Chondrocyte (in vitro differentiated cells): ENCODE results near the gene PAAF1. TPM values are rescaled to one million over a fixed set of nuclear protein-coding genes. Genes with fewer than 3 reads are reported as not detected.
A peak's percentile ranks its signal among the peaks of the same experiment; 100 is the strongest.

Source experiments
- DNase-seq: peaks from one replicate; pipeline ENCODE4 v3.0.0; 2021; ENCODE audit warnings: mixed read lengths, low spot score
- H3K27ac Mint-ChIP-seq: one replicate; pipeline ENCODE4 v1.8.0; 2021; ENCODE audit warnings: mild to moderate bottlenecking, moderate library complexity, mixed read lengths; ENCODE audit not compliant: unreplicated experiment
- H3K27me3 Mint-ChIP-seq: 2 replicates; pipeline ENCODE4 v1.8.0; 2021; ENCODE audit warnings: low read depth, mixed read lengths
- H3K36me3 Mint-ChIP-seq: 2 replicates; pipeline ENCODE4 v1.8.0; 2021; ENCODE audit warnings: low read depth, mixed read lengths
- H3K4me1 Mint-ChIP-seq: 2 replicates; pipeline ENCODE4 v1.8.0; 2021; ENCODE audit warnings: low read depth, mild to moderate bottlenecking, mixed read lengths
- H3K4me3 Mint-ChIP-seq: one replicate; pipeline ENCODE4 v1.8.0; 2021; ENCODE audit warnings: mild to moderate bottlenecking, moderate library complexity, mixed read lengths; ENCODE audit not compliant: unreplicated experiment
- H3K9me3 Mint-ChIP-seq: 2 replicates; pipeline ENCODE4 v1.8.0; 2021; ENCODE audit warnings: low read depth, mixed read lengths
- CTCF ChIP-seq: fragments of 200-600 bp; sonication (generic); IDR thresholded peaks from 2 replicates; pipeline ENCODE4 v1.5.0; 2021; ENCODE audit warnings: antibody characterized with exemption, mild to moderate bottlenecking, moderate library complexity
- total RNA-seq: library from RNA; stranded (reverse); gene quantifications from 3 replicates; pipeline ENCODE4 v1.2.1, GENCODE V29; 2021

The PAAF1 gene
- total RNA-seq, 1 donor from 2014 or later, result 13.5 TPM

- no peak overlapping the region for H3K4me3 Mint-ChIP-seq
- peaks cover 17% of the 10 kb centered on the region for H3K4me1 Mint-ChIP-seq
- H3K27ac Mint-ChIP-seq, result no peak overlapping the region
- no peaks in the 10 kb centered on the region for H3K9me3 Mint-ChIP-seq
- TF ChIP-seq CTCF, result no peak
- no peaks in the 10 kb centered on the region for H3K36me3 Mint-ChIP-seq
- DNase-seq, result no peak
- no peaks in the 10 kb centered on the region for H3K27me3 Mint-ChIP-seq
Measured at GRCh38 chr11:73962101-73962705, 85.4 kb downstream of the PAAF1 start.

GRCh38 chr11:73963861-73964260 lies 87.1 kb downstream of the PAAF1 start:
- H3K9me3 Mint-ChIP-seq, result no peaks in the 10 kb centered on the region
- TF ChIP-seq CTCF, result no peak
- H3K27me3 Mint-ChIP-seq, result no peaks in the 10 kb centered on the region
- peaks cover 17% of the 10 kb centered on the region for H3K4me1 Mint-ChIP-seq
- no peaks in the 10 kb centered on the region for H3K36me3 Mint-ChIP-seq
- DNase-seq, result no peak
- no peak overlapping the region for H3K4me3 Mint-ChIP-seq
- peak overlapping the region; percentile 49 for H3K27ac Mint-ChIP-seq

- Mint-ChIP-seq H3K36me3 (no peaks in the 10 kb centered on the region), H3K4me3 (no peak overlapping the region), H3K4me1 (peaks cover 17% of the 10 kb centered on the region), H3K9me3 (no peaks in the 10 kb centered on the region), H3K27me3 (no peaks in the 10 kb centered on the region), H3K27ac (no peak overlapping the region)
- TF ChIP-seq CTCF, result no peak
- no peak for DNase-seq
Measured at GRCh38 chr11:73965076-73965763, 88.4 kb downstream of the PAAF1 start.

- no peak overlapping the region for H3K27ac Mint-ChIP-seq
- H3K36me3 Mint-ChIP-seq, result no peaks in the 10 kb centered on the region
- no peak for DNase-seq
- H3K4me1 Mint-ChIP-seq, result peaks cover 17% of the 10 kb centered on the region
- no peak overlapping the region for H3K4me3 Mint-ChIP-seq
- H3K27me3 Mint-ChIP-seq, result no peaks in the 10 kb centered on the region
- no peak for TF ChIP-seq CTCF
- H3K9me3 Mint-ChIP-seq, result no peaks in the 10 kb centered on the region
Measured at GRCh38 chr11:73965764-73966121, 88.9 kb downstream of the PAAF1 start.

- DNase-seq, result no peak
- Mint-ChIP-seq H3K4me3 (no peak overlapping the region), H3K36me3 (no peaks in the 10 kb centered on the region), H3K27me3 (no peaks in the 10 kb centered on the region), H3K4me1 (peaks cover 13% of the 10 kb centered on the region), H3K27ac (no peak overlapping the region), H3K9me3 (no peaks in the 10 kb centered on the region)
- no peak for TF ChIP-seq CTCF
Measured at GRCh38 chr11:73968356-73968966, 91.7 kb downstream of the PAAF1 start.
